ENCODE data around the gene CHRNE. TPM values are rescaled to one million over a fixed set of nuclear protein-coding genes. Genes with fewer than 3 reads are reported as not detected.

CHRNE gene
- total RNA-seq, 4 donors from 2014 or later: 0.57 TPM; not detected in 3

- TF ChIP-seq POLR2A (IDR thresholded peaks at IDR 0.05) (no peak), CTCF (IDR thresholded peaks at IDR 0.05) (no peak)
- Histone ChIP-seq H3K9me3 (no peaks in the 10 kb centered on the region), H3K4me1 (peaks cover 23 to 45% (median 29%) of the 10 kb centered on the region in 3 donors), H3K4me3 (no peak overlapping the region), H3K27ac (peak overlapping the region in 1 of 4 donors; percentile 58), H3K27me3 (peaks cover 0 to 17% (median 0%) of the 10 kb centered on the region in 4 donors), H3K36me3 (peaks cover 28 to 52% (median 38%) of the 10 kb centered on the region in 3 donors)
- intact Hi-C loops (cut with DNase I): no loop called here
- WGBS, 2 donors: 73 to 92% methylated on average over 6 of the region's 8 CpGs
- no peak for DNase-seq
Observed at GRCh38 chr17:4898351-4898750, 4.5 kb downstream of the CHRNE start.

GRCh38 chr17:4897785-4898184, 5.1 kb downstream of the CHRNE start:
- DNase-seq: no peak
- no peak overlapping the region for H3K27ac ChIP-seq
- intact Hi-C loops (cut with DNase I): no loop called here

GRCh38 chr17:4897198-4897687, 5.7 kb downstream of the CHRNE start:
- WGBS, 2 donors: 64 to 74% methylated on average over 6 to 8 of the region's 10 CpGs
- intact Hi-C loops (cut with DNase I): no loop called here

More at GRCh38 chr17:4897785-4898184, 5.1 kb downstream of the CHRNE start:
- Histone ChIP-seq H3K36me3 (peaks cover 33 to 58% (median 43%) of the 10 kb centered on the region in 3 donors), H3K9me3 (no peaks in the 10 kb centered on the region), H3K4me3 (no peak overlapping the region), H3K4me1 (peaks cover 20 to 39% (median 23%) of the 10 kb centered on the region in 3 donors), H3K27me3 (peaks cover 0 to 17% (median 0%) of the 10 kb centered on the region in 4 donors)
- TF ChIP-seq CTCF (IDR thresholded peaks at IDR 0.05) (no peak), POLR2A (IDR thresholded peaks at IDR 0.05) (no peak)
- 68 to 100% methylated on average over 1 to 4 of the region's 5 CpGs for WGBS, 2 donors

GRCh38 chr17:4896332-4897197, 6.3 kb downstream of the CHRNE start:
- Histone ChIP-seq H3K9me3 (no peaks in the 10 kb centered on the region), H3K27me3 (peaks cover 0 to 17% (median 0%) of the 10 kb centered on the region in 4 donors), H3K4me1 (peaks cover 16 to 30% (median 22%) of the 10 kb centered on the region in 3 donors), H3K27ac (no peak overlapping the region), H3K36me3 (peaks cover 45 to 70% (median 52%) of the 10 kb centered on the region in 3 donors), H3K4me3 (no peak overlapping the region)
- DNase-seq: no peak
- WGBS, 2 donors: 83 to 84% methylated on average over 14 to 15 of the region's 27 CpGs
- TF ChIP-seq CTCF (IDR thresholded peaks at IDR 0.05) (no peak), POLR2A (IDR thresholded peaks at IDR 0.05) (no peak)
- intact Hi-C loops (cut with DNase I): no loop called here

More at GRCh38 chr17:4897198-4897687, 5.7 kb downstream of the CHRNE start:
- no peak overlapping the region for H3K4me3 ChIP-seq
- H3K4me1 ChIP-seq: peaks cover 16 to 34% (median 22%) of the 10 kb centered on the region in 3 donors
- DNase-seq: no peak
- no peak overlapping the region for H3K27ac ChIP-seq
- H3K9me3 ChIP-seq: no peaks in the 10 kb centered on the region
- H3K27me3 ChIP-seq: peaks cover 0 to 17% (median 0%) of the 10 kb centered on the region in 4 donors
- peaks cover 39 to 63% (median 49%) of the 10 kb centered on the region in 3 donors for H3K36me3 ChIP-seq
- TF ChIP-seq POLR2A (IDR thresholded peaks at IDR 0.05): no peak

GRCh38 chr17:4895657-4896331, 7.1 kb downstream of the CHRNE start:
- no peak for TF ChIP-seq POLR2A (IDR thresholded peaks at IDR 0.05)
- no peak for TF ChIP-seq CTCF (IDR thresholded peaks at IDR 0.05)
- 67 to 75% methylated on average over 22 to 24 of the region's 27 CpGs for WGBS, 2 donors
- Histone ChIP-seq H3K4me3 (no peak overlapping the region), H3K27me3 (peaks cover 0 to 17% (median 0%) of the 10 kb centered on the region in 4 donors), H3K9me3 (no peaks in the 10 kb centered on the region), H3K4me1 (peaks cover 16 to 27% (median 22%) of the 10 kb centered on the region in 3 donors), H3K27ac (no peak overlapping the region), H3K36me3 (peaks cover 52 to 78% (median 58%) of the 10 kb centered on the region in 3 donors)
- intact Hi-C loops (cut with DNase I): no loop called here
- no peak for DNase-seq
